ENCODE data around the gene HNRNPUL1. TPM values are rescaled to one million over a fixed set of nuclear protein-coding genes. Genes with fewer than 3 reads are reported as not detected.
A peak's percentile ranks its signal among the peaks of the same experiment; 100 is the strongest.

HNRNPUL1 gene
- total RNA-seq = 261 TPM in 2 replicates
- 80.5 and 83.2 TPM in 2 replicates for polyA plus RNA-seq
- 57.0 and 68.8 TPM in 2 replicates for polyA plus RNA-seq (2011; cell fraction: cytosol; rRNA removed)
- 81.0 and 83.8 TPM in 2 replicates for polyA plus RNA-seq (2011; cell fraction: nucleus; rRNA removed)
- 144 and 151 TPM in 2 replicates for polyA plus RNA-seq (2012)
- 83.4 and 89.8 TPM in 2 replicates for polyA minus RNA-seq
- polyA minus RNA-seq (2011; cell fraction: cytosol; rRNA and poly(A)+ RNA removed) = 23.2 TPM
- polyA minus RNA-seq (2011; cell fraction: nucleus; rRNA and poly(A)+ RNA removed) = 80.5 and 86.2 TPM in 2 replicates
- percentile 89 among the genes with signal in this experiment for Bru-seq, nascent RNA
- BruChase-seq, experiment 1, labeled RNA remaining after a 6-hour chase = percentile 97 among the genes with signal in this experiment
- percentile 91 among the genes with signal in this experiment for BruChase-seq, experiment 2, labeled RNA remaining after a 2-hour chase
- long read RNA-seq, transcript HNRNPUL1-208 (15 exons, 3,043 nt) = minor isoform, 20 of 282 reads
- long read RNA-seq, transcript HNRNPUL1-207 (15 exons, 2,794 nt) = minor isoform, 9 of 282 reads
- long read RNA-seq, transcript HNRNPUL1-210 (4 exons, 1,659 nt) = minor isoform, 5 of 282 reads
- long read RNA-seq, transcript HNRNPUL1-204 (15 exons, 3,555 nt) = major isoform, 69 of 282 reads
- long read RNA-seq, partial matches to known transcripts = 150 of 282 reads
- long read RNA-seq, other reads (novel, unspliced or antisense) = 28 of 282 reads

- dilution Hi-C loops (cut with MboI; ENCODE audit: extremely low pct_ligation_motif_present, low sequenced_read_pairs) = no loop called here
- peak within 1 kb of the TSS; percentile 85 to 91 (median 89) for H3K4me3 ChIP-seq (replicated peaks in 1 of 3; ENCODE audit: insufficient read depth in 1 of 3, low read depth in 1 of 3, low read length in 3 of 3)
- peak within 1 kb of the TSS; percentile 16 for H2AFZ ChIP-seq (ENCODE audit: low read depth, low read length)
- CTCF ChIA-PET = interaction anchor here (1.0 to 7.2 kb wide), 10 partner anchors 9 to 88 kb away, joined by 3 to 244 read pairs (median 7); no protein-coding TSS in a partner anchor
- no peaks in the 10 kb centered on the region for H3K9me1 ChIP-seq (replicated peaks; ENCODE audit: control insufficient read depth, extremely low read depth, insufficient read depth, low read length)
- intact Hi-C loops (cut with micrococcal nuclease) = loop anchor here (2.0 kb wide), 2 partner anchors 91 to 289 kb away; no protein-coding TSS in a partner anchor
- peak; percentile 100 for FAIRE-seq
- POLR2A ChIA-PET = interaction anchor here (0.5 to 1.7 kb wide), 4 partner anchors 14 to 60 kb away, joined by 3 to 7 read pairs (median 5); no protein-coding TSS in a partner anchor
- peak within 1 kb of the TSS; percentile 80 for H3K4me2 ChIP-seq (ENCODE audit: insufficient read depth, low read length)
- H3K27me3 ChIP-seq (ENCODE audit: control insufficient read depth in 2 of 2, insufficient read depth in 2 of 2, low read length in 2 of 2) = no peaks in the 10 kb centered on the region
- peaks cover 18% of the 10 kb centered on the region for H3K4me1 ChIP-seq (ENCODE audit: control insufficient read depth, extremely low read depth, insufficient read depth, low read length)
- peaks cover 9 to 11% of the 10 kb centered on the region in 2 experiments for H3K36me3 ChIP-seq (ENCODE audit: control insufficient read depth in 2 of 2, extremely low read depth in 1 of 2, insufficient read depth in 2 of 2, low read length in 2 of 2)
- BruUV-seq (replicated peaks) = no TSS peak
- peaks cover 44% of the 10 kb centered on the region for H3K79me2 ChIP-seq (ENCODE audit: control insufficient read depth, insufficient read depth, low read length)
- peak within 1 kb of the TSS; percentile 90 for H3K27ac ChIP-seq (ENCODE audit: insufficient read depth, low read depth, low read length)
- no peaks in the 10 kb centered on the region for H4K20me1 ChIP-seq (replicated peaks; ENCODE audit: control insufficient read depth, extremely low read depth, insufficient read depth, low read length)
- no peaks in the 10 kb centered on the region for H3K9me3 ChIP-seq (replicated peaks; ENCODE audit: control insufficient read depth, insufficient read depth, low read length)
- DNase-seq (ENCODE audit: low read depth, low spot score) = peak; percentile 100
- H3K9ac ChIP-seq (replicated peaks; ENCODE audit: extremely low read depth, insufficient read depth, low read length) = peak within 1 kb of the TSS; percentile 94
- TF ChIP-seq MAX (IDR thresholded peaks at IDR 0.05; ENCODE audit: insufficient read depth, insufficient read length) (no peak), POLR2A (IDR thresholded peaks at IDR 0.05; ENCODE audit: low read depth, low read length) (peak; percentile 10), FOS (IDR thresholded peaks at IDR 0.05; ENCODE audit: borderline replicate concordance, insufficient read depth, low read length) (no peak), EZH2 (IDR thresholded peaks at IDR 0.05; ENCODE audit: borderline replicate concordance, low read depth, low read length, severe bottlenecking) (no peak), POLR2AphosphoS5 (IDR thresholded peaks at IDR 0.05; ENCODE audit: insufficient read depth, low read depth, low read length) (peak; percentile 13), GATA2 (IDR thresholded peaks at IDR 0.05; ENCODE audit: insufficient read depth, insufficient read length, low read depth, low read length) (no peak), CTCF (IDR thresholded peaks at IDR 0.05; ENCODE audit: extremely low read depth in 1 of 2, insufficient read depth in 1 of 2, low read depth in 1 of 2, low read length in 2 of 2) (peak; percentile 5 to 46), JUN (IDR thresholded peaks at IDR 0.05; ENCODE audit: borderline replicate concordance, insufficient read depth, insufficient read length, low read depth) (peak; percentile 22), MYC (IDR thresholded peaks at IDR 0.05; ENCODE audit: low read depth, low read length) (peak; percentile 75)
Measured at GRCh38 chr19:41263850-41264580, at the start of gene HNRNPUL1. TSS of gene HNRNPUL1 (plus strand) at chr19:41264372. CDS start at chr19:41264504, 132 bp downstream.

Data from endothelial cell of umbilical vein (primary cell).